GM21529 (cell line): ENCODE measurements around the gene THAP11.

Experiments
- ATAC-seq: cut with Tn5 transposase; IDR thresholded peaks from one replicate; pipeline ENCODE4 v1.9.1; 2021; ENCODE audit not compliant: unreplicated experiment

The THAP11 gene

DNA sequence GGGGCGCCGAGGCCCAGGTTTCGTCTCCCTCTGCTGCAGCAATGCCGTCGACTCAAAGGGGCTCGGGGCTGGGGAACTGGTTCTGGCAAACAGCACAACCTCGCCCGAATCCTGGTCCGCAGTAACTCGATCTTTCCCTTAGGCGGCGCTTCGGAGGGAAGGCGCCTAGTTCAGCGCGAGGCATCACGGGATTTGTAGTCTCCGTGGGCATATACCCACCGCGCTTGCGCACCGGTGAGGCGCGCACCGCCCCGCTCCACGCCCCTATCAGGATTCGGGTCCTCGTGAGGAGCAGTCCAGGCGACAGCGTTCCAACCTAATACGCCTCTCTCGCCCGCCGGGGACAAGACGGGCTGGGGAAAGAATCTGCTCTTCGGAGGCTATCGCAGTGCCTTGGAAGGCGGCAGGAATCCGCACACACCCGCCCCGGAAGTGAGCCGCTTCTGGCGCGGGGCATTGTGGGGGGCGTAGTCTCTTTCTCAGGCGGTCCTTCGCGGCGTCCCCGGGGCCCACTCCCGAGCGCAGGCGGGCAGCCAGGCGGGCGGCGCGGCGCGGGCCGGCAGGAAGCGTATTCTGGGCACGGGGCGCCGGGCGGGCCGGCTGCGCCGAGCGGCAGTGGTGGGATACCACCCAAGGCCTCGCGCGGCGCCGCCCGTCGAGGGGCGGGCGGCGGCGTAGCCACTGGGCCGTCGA, at the start of gene THAP11:
Gene THAP11, plus strand, starts transcription at position 505 of the 693 bp plus-strand sequence. CDS start 235 bp downstream, outside the sequence.
- peak; percentile 45 for ATAC-seq

DNA sequence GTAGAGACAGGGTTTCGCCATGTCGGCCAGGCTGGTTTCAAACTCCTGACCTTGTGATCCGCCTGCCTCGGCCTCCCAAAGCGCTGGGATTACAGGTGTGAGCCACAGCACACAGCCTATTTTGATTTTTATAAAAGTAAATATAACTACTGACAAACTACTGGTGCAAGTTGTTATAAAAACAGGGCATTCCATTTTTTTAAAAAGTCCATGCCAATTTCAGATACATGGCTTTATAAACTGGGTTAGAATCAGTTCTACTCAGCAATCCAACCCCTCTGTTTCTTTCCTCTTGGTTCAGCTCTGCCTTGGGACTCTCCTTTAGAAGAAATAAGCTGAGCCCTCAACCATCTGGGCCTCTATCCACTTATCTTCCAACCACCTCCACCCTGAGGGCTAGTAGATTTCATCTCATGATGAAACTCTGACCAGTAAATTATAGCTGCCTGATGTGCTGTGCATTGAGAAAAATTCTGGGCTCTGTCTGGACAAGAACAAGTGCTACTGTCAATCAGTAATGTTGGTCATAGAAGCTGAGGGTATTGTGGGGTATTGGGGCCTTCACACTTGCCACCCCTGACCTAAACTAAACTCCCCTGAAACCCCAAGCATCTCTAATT, 45.9 kb upstream of the THAP11 start:
- ATAC-seq = no peak

DNA sequence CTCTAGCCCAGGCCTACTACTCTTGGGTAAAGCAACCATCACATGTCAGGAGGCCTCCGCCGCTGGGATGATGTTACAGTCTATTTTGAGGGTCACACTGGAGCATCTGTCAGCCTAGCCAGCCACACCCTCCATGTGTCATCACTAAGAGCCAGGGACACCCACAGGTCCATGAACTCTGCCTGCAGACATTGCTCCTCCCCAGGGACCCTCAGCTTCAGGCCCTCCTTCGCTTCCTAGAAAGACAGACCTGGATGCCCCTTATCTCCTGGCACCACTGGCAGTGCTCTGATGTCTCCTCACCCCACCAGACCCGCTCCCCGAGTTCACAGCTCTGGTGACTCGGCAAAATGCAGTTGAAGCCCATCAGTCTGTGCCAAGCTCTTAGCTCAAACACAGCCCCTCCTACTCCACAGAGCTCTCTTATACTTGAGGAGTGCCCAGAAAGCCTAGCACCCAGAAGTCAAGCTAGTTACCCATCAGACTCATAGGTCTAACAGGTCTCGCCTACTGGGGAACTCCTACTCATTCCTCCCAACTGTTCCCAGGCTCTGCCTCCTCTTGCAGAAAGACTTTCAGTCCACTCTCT, 41.7 kb upstream of the THAP11 start:
- no peak for ATAC-seq

DNA sequence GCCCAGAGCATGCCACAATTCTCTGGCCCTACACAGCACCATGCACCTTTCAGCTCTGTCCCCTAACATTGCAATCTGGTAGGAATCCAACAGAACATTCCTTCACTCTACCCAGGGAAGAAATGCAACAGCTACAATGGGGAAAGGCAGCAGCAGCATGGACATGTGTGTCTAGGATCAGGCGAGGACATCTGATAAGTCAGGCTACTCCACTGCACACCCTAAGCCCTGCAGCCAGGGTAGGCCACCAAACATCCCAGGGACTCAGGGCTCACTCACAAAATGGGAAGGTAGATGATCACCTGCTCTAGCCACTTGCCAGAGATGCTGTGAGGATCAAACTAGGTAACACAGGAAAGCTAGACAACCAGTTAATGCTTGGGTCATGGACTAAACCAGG, 40.9 kb upstream of the THAP11 start:
- no peak for ATAC-seq

DNA sequence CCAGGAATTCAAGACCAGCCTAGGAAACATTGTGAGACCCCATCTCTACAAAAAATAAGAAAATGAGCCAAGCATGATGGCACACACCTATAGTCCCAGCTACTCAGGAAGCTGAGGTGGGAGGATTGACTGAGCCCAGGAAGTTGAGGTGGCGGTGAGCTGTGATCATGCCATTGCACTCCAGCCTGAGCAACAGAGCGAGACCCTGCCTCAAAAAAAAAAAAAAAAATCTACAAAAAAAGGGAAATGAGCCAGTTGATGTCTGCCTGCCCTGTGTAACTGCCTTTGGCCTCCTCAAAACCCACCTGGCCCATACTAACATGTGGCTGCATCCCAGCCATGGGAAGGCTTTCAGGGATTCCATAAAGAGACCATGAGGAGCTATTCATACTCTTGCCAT, 40.2 kb upstream of the THAP11 start:
- no peak for ATAC-seq

DNA sequence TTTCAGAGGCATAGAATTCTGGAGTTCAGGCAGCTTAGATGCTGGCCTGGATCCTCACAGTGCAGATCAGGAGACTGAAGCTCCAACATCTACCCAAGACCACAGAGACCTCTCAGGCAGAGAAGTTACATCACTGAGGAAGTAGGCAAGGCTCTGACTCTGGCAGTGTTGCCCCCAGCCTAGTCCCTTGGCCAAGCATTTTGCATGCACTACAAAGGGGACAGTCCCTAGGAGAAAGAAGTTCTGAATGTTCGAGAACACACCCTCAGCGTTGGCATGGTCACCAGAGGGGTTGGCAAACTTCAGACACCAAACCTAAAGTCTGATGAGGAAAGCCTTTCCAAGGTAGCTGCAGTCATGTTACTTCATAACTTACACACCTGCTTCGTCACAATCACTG, 38.2 kb upstream of the THAP11 start:
- ATAC-seq = no peak

DNA sequence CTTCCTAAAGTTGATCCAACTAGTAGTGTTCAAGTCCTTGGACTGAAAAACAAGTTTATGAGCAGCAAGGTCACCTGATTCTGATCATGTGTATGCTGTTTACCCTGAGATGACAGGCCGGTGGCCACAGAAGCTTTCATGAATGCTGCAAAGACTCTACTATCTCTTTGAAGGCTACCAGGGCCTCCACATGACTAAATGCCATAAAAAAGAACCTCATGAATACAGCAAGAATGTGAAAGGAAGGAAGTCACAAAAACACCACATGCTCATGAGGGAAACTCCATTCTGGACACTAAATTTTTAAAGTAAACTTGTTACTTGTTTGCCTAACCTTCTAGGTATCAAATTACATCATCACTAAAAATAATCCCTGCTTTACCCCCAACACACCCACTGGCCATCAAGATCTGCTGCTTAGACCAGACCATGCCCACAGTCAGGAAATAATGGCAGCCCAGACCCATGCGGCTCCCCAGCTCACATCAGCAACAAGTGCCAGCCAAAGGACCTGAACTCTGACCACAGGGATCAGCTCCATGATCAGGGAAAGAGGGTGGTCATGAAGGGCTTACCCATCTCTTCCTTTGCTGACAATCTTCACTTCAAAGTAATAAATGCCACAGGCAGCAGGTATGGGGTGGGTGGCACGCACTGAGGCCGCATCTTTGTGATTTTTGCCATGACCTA, 37.1 kb upstream of the THAP11 start:
- no peak for ATAC-seq

DNA sequence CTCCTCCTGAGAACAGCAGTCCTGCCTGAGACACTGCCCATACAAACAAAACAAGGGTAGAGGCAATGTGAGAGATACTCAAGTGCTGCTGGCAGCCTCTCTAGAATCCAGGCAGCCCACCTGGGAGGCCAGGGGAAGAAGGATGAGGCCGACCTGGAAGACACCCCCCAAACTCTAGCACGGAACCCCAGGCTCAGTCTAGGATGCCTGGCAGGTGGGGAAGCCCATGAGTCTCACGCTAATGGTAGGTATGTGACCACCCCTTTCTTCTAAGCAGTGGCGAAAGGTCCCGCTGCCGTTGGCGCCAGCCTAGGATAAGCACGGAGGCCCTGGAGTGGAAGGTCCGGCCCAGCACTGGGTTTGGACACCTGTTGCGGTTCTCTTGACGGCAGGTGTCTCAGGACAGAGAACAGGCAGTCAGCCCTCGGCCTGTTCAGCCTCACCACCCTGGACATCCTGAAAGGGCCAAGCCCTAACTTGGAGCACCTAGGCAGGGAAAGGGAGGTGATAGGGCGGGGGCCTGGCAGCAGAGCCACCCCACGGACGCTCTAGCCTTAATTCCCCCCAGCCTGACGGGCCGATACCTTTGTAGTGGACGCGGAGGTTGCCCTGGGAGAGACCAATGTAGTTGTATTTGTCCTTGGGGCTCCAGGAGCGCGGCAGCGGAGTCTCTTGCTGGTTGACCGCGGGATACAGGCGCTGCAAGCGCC, 36.2 kb upstream of the THAP11 start:
- ATAC-seq = no peak

DNA sequence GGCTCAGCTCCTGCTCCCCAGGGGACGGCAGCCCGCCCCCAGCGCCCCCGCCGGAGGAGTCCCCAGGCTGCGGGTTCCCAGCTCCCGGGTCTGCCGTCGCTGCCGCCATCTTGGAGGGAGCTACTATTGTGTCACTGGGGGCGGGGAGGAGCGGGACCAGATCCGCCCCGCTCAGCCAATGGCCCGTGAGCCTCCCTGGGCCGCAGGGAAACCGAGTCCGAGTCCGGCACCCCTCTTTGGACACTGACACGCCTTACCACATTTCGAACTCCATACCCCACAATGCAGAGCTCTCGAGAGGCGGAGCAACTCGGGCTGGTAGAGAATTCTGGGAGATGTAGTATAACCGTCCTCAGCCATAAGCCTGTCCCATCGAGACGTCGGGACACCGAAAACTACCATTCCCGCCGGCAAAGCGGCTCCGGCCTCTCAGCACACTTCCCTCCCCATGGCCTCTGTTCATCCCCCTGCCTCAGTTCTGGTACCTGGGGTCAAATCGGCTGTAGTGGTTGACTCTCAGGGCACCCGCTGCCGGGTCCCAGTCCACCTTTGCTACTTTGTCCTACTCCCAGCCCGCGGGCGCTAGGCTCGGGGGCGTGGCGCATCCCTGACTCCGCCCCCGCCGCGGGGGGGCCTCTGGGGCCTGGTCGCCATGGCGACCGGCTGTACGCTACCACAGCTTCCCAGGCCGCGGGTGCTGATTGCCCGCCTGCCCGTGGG, 35.5 kb upstream of the THAP11 start, which contains the start of the genes RANBP10 and TSNAXIP1:
Gene RANBP10, minus strand, starts transcription at position 133 of the 720 bp plus-strand sequence. Its CDS starts 24 bp downstream, at position 109.
Gene TSNAXIP1, plus strand, starts transcription at position 462 of the 720 bp plus-strand sequence. CDS start 261 bp downstream, outside the sequence.
- ATAC-seq = peak; percentile 95

DNA sequence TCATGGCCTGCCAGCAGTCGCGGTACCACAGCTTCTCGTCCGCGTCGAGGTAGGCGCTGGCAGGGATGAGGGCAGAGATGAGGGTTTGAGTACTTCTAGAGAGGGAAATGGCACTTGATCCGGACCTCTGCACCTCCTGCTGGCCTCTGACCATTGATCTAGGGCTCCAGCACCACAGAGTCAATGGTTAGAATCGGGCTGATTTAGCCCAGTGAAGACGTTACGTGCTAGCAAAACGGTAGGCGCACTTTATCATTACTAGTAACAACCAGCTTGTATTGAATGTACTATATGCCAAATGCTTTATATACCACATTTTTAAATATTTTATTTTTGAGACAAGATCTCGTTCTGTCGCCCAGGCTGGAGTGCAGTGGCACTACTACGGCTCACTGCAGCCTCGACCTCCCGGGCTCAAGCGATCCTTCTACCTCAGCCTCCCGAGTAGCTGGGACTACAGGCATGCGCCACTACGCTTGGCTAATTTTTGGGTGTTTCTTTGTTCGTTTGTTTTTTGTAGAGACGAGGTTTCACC, 34.9 kb upstream of the THAP11 start:
- no peak for ATAC-seq

DNA sequence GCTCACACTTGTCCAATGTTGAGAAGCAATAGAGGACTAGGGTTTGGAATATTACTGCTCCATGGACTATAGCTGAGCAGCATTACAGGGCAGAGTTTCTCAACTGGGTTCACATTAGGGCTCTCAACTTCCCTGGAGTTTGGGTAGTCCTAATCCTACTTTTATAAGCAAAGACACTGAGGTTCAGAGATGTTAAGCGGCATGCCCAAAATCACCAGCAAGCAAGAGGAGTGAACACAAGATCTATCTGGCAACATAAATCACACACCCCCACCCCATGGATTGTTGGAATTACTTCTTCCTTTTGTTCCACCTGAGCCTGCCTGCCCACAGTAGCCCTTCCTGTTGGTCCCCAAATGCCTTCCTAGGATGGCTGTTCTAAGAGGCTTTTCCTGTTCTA, 30.2 kb upstream of the THAP11 start:
- no peak for ATAC-seq

DNA sequence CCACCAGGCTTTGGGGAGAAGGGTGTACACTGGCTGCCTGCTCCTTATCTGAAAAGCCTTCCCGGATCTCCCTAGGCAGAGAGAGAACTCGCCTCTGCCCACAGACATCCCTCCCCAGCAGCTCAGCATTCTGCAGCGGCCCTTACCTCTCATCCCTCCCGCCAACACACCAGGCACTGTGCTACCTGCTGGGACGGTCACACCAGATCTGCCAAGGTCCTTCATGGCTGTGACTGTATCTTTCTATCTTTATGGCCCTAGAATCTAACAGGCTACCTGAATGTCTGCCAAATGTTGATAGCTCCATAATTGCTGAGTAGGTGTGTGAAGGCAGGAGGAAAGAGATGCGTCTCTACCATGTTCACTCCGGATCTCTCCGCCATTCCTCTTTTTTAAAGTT, 27.6 kb upstream of the THAP11 start:
- ATAC-seq = no peak

DNA sequence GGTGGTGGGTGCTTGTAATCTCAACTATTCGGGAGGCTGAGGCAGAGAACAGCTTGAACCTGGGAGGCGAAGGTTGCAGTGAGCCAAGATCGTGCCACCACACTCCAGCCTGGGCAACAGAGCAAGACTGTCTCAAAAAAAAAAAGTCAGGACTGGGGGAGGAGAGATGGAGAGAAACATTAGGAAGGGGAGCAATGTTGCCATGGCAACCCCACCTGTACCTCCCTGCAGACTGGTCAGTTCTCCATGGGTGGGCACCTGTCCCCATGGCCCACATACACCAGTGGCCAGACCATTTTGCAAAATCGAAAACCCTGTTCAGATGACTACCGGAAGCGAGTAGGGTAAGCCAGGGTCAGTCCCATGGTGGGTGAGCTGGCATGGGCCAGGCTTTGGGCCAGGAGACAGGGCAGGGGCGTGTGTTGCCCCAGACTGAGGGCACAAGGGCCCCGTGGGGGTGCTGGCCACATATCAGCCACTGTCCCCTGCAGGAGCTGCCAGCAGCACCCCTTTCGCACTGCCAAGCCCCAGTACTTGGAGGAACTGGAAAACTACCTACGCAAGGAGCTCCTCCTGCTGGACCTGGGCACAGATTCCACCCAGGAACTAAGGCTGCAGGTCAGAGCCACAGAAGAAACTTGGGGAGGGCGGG, 21.4 kb upstream of the THAP11 start:
- no peak for ATAC-seq

DNA sequence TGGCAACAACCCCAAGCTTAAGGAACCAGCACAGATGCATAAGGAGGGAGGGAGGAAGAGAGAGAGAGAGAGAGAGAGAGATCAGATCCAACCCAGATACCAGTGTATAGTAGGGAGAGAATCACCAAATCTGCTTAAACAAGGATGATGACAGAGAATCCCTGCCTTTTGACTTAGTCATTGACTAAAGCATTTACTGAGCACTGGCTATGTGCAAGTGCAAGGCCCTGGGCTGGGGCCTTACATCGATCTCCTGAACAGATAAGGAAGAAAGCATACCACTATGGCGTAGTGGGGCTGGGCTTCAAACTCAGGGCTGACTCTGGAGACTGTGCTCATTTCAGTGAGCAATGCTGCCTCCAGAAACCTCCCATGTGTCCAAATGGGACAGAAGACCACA, 19.6 kb upstream of the THAP11 start:
- ATAC-seq = no peak

DNA sequence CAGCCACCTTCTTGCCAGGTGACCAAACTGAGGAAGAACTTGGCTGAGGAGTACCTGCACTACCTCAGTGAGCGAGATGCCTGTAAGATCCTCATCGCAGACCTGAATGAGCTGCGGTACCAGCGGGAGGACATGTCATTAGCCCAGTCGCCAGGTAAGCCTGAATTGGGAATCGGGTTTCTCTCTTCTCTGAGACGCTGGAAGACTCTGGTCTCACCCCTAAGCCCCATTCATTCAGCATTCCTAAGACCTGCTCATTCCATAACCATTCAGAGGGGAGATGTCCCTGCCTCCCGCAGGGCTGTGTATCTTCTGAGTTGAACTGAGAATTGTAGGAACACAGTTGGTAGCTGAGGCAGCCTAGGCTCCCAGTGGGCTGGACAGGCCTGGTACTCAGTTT, 17.0 kb upstream of the THAP11 start:
- no peak for ATAC-seq

DNA sequence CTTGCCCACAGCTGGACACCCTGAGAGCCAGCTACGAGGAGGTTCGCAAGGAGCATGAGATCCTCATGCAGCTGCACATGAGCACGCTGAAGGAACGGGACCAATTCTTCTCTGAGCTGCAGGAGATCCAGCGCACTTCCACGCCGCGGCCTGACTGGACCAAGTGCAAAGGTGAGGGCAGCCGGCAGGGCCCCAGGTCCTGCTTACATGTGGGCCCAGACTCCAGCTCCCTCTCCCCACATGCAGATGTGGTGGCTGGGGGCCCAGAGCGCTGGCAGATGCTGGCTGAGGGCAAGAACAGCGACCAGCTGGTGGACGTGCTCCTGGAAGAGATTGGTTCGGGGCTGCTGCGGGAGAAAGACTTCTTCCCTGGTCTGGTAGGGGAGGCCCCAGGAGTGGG, 16.2 kb upstream of the THAP11 start:
- no peak for ATAC-seq

DNA sequence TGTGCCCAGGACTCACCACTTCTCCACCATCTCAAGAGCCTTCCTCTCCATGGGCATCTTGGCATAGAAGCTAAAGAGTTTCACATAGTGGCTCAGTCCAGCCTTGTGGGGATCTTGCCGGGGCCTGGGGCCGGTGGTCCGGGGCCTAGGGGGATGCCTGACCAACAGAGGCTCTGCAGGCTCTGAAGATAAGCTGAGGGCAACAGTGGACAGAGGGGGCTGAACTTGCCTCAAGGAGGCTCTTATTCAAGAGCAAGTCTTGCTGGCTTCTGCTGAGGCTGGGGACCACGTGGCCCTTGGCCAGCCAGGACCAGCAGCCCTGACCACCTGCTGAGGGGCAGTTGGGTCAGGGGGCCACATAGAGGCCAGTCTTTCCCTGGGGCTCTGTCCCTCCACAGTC, 13.5 kb upstream of the THAP11 start:
- no peak for ATAC-seq

DNA sequence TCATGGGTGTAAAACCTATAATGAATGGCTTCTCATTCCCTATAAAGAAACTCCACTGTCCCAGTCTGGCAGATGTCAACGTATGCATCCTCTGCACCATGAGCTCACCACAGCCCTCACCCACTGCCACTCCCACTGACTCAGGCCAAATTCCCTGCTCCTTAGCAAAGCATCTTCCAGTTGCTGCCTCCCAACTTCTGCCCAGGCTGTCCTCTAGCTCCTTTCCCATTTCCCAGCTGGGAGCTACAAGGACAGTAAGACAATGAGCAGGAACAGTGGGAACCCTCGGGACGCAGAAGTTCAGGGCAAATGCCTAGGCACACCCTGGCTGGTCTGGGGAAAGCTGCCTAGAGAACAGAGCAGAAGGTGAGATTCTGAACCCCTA, 9.1 kb upstream of the THAP11 start:
- no peak for ATAC-seq

DNA sequence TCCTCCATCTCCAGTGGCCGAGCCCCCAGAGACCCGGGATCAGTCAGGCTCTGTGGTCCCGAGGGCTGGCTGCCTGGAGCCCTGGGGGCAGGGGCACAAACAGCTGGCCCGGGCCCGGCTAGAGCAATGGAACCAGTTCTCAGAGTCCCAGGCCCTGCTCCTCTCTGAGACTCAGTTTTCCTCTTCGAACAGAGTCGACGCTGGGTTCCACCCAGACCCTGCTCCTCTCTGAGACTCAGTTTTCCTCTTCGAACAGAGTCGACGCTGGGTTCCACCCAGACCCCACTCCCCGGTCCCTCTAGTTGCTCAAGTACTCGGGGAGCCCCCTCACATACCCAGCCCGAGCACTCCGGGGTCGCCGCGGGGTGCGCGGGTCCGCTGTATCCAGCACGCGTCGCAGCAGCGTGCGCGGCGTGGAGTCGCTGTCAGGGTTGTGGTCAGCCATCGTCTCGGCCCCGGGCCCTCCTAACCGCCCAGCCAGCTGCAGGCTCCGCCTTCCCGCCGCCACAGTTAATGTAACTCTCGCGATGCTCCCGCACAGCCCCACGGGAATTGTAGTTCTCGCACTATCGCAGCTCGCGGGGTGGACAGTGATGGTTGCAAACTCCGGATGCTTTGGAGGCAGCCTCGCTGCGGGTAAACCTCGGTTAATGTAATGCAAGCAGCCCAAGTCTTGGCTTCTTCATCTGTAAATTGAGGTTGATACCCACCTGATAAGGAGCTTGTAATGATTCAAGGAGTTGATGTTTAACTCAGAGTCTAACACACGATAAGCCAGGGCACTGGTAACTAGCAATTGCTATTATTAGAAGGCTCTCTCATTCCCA, 8.5 kb upstream of the THAP11 start:
- ATAC-seq = peak; percentile 96
